DOHH2 (cell line): ENCODE measurements around the gene RARG.

ENCODE experiments used
- H3F3A ChIP-seq: fragments of 200-600 bp; sonication (generic), shearing (Covaris generic); 2 replicates; pipeline ENCODE4 v1.6.0; 2016; ENCODE audit warnings: antibody characterized with exemption, mild to moderate bottlenecking; ENCODE audit not compliant: control insufficient read depth, insufficient read depth
- H3K27ac ChIP-seq: fragments of 200-600 bp; sonication (generic); 2 replicates; pipeline ENCODE4 v1.5.1; 2014; ENCODE audit warnings: low read depth, mild to moderate bottlenecking, low read length, moderate library complexity
- H3K27me3 ChIP-seq: fragments of 200-600 bp; sonication (generic); 2 replicates; pipeline ENCODE4 v1.6.1; 2014; ENCODE audit warnings: mild to moderate bottlenecking, low read length, mixed read lengths; ENCODE audit not compliant: control insufficient read depth
- H3K36me3 ChIP-seq: fragments of 200-600 bp; sonication (generic); 2 replicates; pipeline ENCODE4 v1.6.1; 2014; ENCODE audit warnings: mild to moderate bottlenecking, low read length, moderate library complexity, mixed read lengths; ENCODE audit not compliant: control insufficient read depth
- H3K4me1 ChIP-seq: fragments of 200-600 bp; sonication (generic); 2 replicates; pipeline ENCODE4 v1.6.1; 2014; ENCODE audit warnings: mild to moderate bottlenecking, low read length, mixed read lengths; ENCODE audit not compliant: control insufficient read depth
- H3K4me2 ChIP-seq: fragments of 200-600 bp; sonication (generic); 2 replicates; pipeline ENCODE4 v1.6.0; 2014; ENCODE audit warnings: mild to moderate bottlenecking, low read length, moderate library complexity
- H3K4me3 ChIP-seq: fragments of 200-600 bp; sonication (generic); 2 replicates; pipeline ENCODE4 v1.5.1; 2014; ENCODE audit warnings: mild to moderate bottlenecking, low read length, mixed read lengths
- H3K79me2 ChIP-seq: fragments of 200-600 bp; sonication (generic); 2 replicates; pipeline ENCODE4 v1.6.1; 2014; ENCODE audit warnings: mild to moderate bottlenecking, low read length, mixed read lengths; ENCODE audit not compliant: control insufficient read depth
- H3K9me2 ChIP-seq: fragments of 200-600 bp; sonication (generic); replicated peaks from 2 replicates; pipeline ENCODE4 v1.6.1; 2014; ENCODE audit warnings: mild to moderate bottlenecking, low read length, mixed read lengths; ENCODE audit not compliant: control insufficient read depth
- H3K9me3 ChIP-seq: fragments of 200-600 bp; sonication (generic); 2 replicates; pipeline ENCODE4 v1.6.1; 2014; ENCODE audit warnings: antibody characterized with exemption, low read length, mixed read lengths; ENCODE audit not compliant: control insufficient read depth, insufficient read depth
- H4K20me1 ChIP-seq: fragments of 200-600 bp; sonication (generic); 2 replicates; pipeline ENCODE4 v1.6.0; 2014; ENCODE audit warnings: low read depth, mild to moderate bottlenecking, antibody characterized with exemption, low read length, moderate library complexity; ENCODE audit not compliant: control insufficient read depth, insufficient read depth
- CTCF ChIP-seq: fragments of 200-600 bp; sonication (generic); IDR thresholded peaks from one replicate; pipeline ENCODE4 v1.5.1; 2014; ENCODE audit warnings: antibody characterized with exemption, mild to moderate bottlenecking, low read depth, low read length; ENCODE audit not compliant: poor library complexity, severe bottlenecking
- EZH2phosphoT487 ChIP-seq: fragments of 200-600 bp; sonication (generic); IDR thresholded peaks from 2 replicates; pipeline ENCODE4 v1.6.1; 2017; ENCODE audit warnings: borderline replicate concordance, mild to moderate bottlenecking, antibody characterized with exemption, low read length, moderate library complexity, mixed read lengths

RARG gene

GRCh38 chr12:53251477-53252348 is 19.7 kb upstream of the RARG start:
- Histone ChIP-seq H3K4me1 (peaks cover 45% of the 10 kb centered on the region), H3F3A (peaks cover 7% of the 10 kb centered on the region), H3K9me2 (no peaks in the 10 kb centered on the region), H3K27me3 (no peaks in the 10 kb centered on the region), H3K79me2 (peaks cover 36% of the 10 kb centered on the region), H4K20me1 (no peaks in the 10 kb centered on the region), H3K9me3 (no peaks in the 10 kb centered on the region), H3K27ac (peak overlapping the region; percentile 39; the same call in 1 of the 2 replicates), H3K4me3 (peak overlapping the region; percentile 99), H3K36me3 (peaks cover 21% of the 10 kb centered on the region), H3K4me2 (peak overlapping the region; percentile 100)
- no peak for TF ChIP-seq EZH2phosphoT487
- TF ChIP-seq CTCF, result peak; percentile 62

- TF ChIP-seq EZH2phosphoT487, result no peak
- no peak for TF ChIP-seq CTCF
- H3K79me2 ChIP-seq, result no peaks in the 10 kb centered on the region
Observed at GRCh38 chr12:53245286-53245685, 13.3 kb upstream of the RARG start.

DNA sequence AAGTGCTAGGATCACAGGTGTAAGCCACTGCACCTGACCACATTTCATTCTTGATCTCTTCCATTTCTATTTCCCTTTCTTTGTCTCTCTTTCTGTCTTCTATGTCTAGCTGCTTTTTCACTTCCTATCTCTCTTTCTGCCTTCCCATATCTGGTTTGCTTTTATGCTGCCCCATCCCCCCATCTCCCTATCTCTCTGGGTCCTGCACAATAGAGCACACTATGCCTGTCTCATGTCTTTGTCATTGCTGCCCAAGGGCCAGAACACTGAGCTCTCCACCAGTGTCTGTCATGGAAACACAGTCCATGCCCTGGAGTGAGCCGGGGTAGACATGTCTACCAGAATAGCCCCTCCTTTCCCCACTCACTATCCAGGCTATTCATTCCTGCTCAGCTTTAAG is 12.3 kb upstream of the RARG start:
- H3K27ac ChIP-seq, result no peak overlapping the region
- TF ChIP-seq CTCF, result no peak
- TF ChIP-seq EZH2phosphoT487, result no peak
- no peaks in the 10 kb centered on the region for H4K20me1 ChIP-seq
- no peaks in the 10 kb centered on the region for H3K36me3 ChIP-seq
- no peaks in the 10 kb centered on the region for H3K79me2 ChIP-seq
- no peaks in the 10 kb centered on the region for H3K9me2 ChIP-seq
- H3K4me2 ChIP-seq, result no peak overlapping the region
- no peak overlapping the region for H3K4me3 ChIP-seq
- H3K9me3 ChIP-seq, result no peaks in the 10 kb centered on the region
- H3K4me1 ChIP-seq, result peaks cover 8% of the 10 kb centered on the region
- no peaks in the 10 kb centered on the region for H3F3A ChIP-seq
- H3K27me3 ChIP-seq, result peaks cover 17% of the 10 kb centered on the region

More at GRCh38 chr12:53245286-53245685, 13.3 kb upstream of the RARG start:
- H3K36me3 ChIP-seq, result no peaks in the 10 kb centered on the region
- peaks cover 8% of the 10 kb centered on the region for H3K4me1 ChIP-seq
- peaks cover 10% of the 10 kb centered on the region for H3K27me3 ChIP-seq
- H3F3A ChIP-seq, result no peaks in the 10 kb centered on the region; the same call in 1 of the 2 replicates
- no peak overlapping the region for H3K27ac ChIP-seq
- H3K9me3 ChIP-seq, result no peaks in the 10 kb centered on the region
- no peak overlapping the region for H3K4me3 ChIP-seq
- no peaks in the 10 kb centered on the region for H3K9me2 ChIP-seq
- H4K20me1 ChIP-seq, result no peaks in the 10 kb centered on the region
- H3K4me2 ChIP-seq, result no peak overlapping the region
